ENCODE data around the gene KCNMB1. TPM values are rescaled to one million over a fixed set of nuclear protein-coding genes. Genes with fewer than 3 reads are reported as not detected.

Gene KCNMB1
- total and polyA plus RNA-seq, 8 donors: 0.29 to 19.8 (median 5.5) TPM

DNA sequence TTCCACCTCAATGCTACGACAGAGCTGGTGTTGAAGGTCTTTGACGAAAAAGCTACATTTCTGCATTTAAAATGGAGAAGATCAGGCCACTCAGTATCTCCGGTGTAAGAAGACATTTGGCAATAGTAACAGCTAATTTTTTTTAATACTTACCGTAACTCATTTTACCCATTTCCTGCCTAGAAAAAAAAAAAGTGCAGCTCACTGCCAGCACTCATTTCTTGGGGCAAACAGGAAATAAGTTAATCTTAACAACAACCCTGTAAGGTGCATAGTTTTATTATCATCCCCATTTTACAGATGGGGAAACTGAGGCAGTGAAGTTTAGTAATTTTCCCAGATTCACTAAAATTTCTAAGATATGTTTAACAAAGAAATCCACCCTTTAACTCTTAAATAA is 27.4 kb upstream of the KCNMB1 start:
- peaks cover 0 to 14% (median 6%) of the 10 kb centered on the region in 4 donors for H3K4me1 ChIP-seq
- H3K27ac ChIP-seq: no peak overlapping the region
- H3K4me3 ChIP-seq: no peak overlapping the region
- TF ChIP-seq, protein P1, sequence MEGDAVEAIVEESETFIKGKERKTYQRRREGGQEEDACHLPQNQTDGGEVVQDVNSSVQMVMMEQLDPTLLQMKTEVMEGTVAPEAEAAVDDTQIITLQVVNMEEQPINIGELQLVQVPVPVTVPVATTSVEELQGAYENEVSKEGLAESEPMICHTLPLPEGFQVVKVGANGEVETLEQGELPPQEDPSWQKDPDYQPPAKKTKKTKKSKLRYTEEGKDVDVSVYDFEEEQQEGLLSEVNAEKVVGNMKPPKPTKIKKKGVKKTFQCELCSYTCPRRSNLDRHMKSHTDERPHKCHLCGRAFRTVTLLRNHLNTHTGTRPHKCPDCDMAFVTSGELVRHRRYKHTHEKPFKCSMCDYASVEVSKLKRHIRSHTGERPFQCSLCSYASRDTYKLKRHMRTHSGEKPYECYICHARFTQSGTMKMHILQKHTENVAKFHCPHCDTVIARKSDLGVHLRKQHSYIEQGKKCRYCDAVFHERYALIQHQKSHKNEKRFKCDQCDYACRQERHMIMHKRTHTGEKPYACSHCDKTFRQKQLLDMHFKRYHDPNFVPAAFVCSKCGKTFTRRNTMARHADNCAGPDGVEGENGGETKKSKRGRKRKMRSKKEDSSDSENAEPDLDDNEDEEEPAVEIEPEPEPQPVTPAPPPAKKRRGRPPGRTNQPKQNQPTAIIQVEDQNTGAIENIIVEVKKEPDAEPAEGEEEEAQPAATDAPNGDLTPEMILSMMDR (IDR thresholded peaks at IDR 0.05): no peak
- TF ChIP-seq EP300 (IDR thresholded peaks at IDR 0.05): no peak
- no peak for TF ChIP-seq POLR2A (IDR thresholded peaks at IDR 0.05)
- TF ChIP-seq POLR2AphosphoS5 (IDR thresholded peaks at IDR 0.05): no peak
- H3K9me3 ChIP-seq: no peaks in the 10 kb centered on the region
- intact Hi-C loops (cut with DNase I; ENCODE audit: low total_unique reads): no loop called here
- H3K36me3 ChIP-seq: no peaks in the 10 kb centered on the region
- 66 to 83% (median 77%) methylated on average over 4 of the region's 4 CpGs for WGBS, 5 donors
- no peak for DNase-seq
- H3K27me3 ChIP-seq: no peaks in the 10 kb centered on the region

DNA sequence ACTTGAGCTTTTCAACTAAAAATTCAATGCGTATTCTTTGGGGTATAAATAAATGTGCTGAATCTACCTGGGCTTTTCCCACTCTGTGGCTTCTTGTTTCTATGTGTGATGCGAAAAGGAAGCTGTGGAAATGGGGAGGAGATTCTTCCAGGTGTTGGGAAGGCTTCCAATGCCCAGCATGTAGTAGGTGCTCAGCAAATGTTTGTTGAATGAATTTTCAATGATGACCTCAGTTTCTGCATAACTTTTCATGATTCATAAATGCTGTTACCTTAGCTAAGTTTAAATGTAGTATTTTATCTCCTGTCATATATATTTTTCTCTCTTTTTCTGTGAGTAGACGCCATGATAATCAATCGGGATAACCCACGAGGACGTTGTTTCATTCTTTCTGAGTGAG is 25.6 kb upstream of the KCNMB1 start:
- Histone ChIP-seq H3K4me3 (no peak overlapping the region), H3K36me3 (no peaks in the 10 kb centered on the region), H3K9me3 (no peaks in the 10 kb centered on the region), H3K4me1 (peaks cover 0 to 4% (median 0%) of the 10 kb centered on the region in 4 donors), H3K27ac (no peak overlapping the region), H3K27me3 (no peaks in the 10 kb centered on the region)
- intact Hi-C loops (cut with DNase I; ENCODE audit: low total_unique reads): no loop called here
- 85 to 95% (median 92%) methylated on average over 6 of the region's 6 CpGs for WGBS, 5 donors
- no peak for DNase-seq
- TF ChIP-seq, protein P1 (IDR thresholded peaks at IDR 0.05): no peak
- no peak for TF ChIP-seq POLR2AphosphoS5 (IDR thresholded peaks at IDR 0.05)
- no peak for TF ChIP-seq POLR2A (IDR thresholded peaks at IDR 0.05)
- no peak for TF ChIP-seq EP300 (IDR thresholded peaks at IDR 0.05)

DNA sequence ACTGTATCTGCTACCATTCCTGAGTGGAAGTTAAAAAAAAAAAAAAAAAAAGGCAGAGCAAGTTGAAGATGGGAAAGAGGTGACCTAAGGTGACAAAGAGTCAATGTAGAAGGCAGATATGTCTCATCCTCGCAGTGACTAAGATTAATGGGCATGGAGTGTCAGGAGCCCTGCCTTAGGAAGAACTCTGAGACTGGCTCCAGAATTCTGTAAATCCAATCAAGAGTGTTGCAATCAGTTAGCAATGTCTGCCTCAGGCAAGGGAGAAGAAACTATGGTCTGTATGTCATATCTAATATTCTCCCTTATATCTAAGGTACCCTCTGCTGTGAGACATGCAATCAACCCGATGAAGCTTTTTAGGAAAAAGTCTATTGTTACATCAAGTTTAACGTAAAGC is 24.7 kb upstream of the KCNMB1 start:
- WGBS, 5 donors: 84 to 93% (median 91%) methylated on average over 3 of the region's 3 CpGs
- H3K27me3 ChIP-seq: no peaks in the 10 kb centered on the region
- H3K4me3 ChIP-seq: no peak overlapping the region
- H3K36me3 ChIP-seq: no peaks in the 10 kb centered on the region
- peaks cover 0 to 4% (median 0%) of the 10 kb centered on the region in 4 donors for H3K4me1 ChIP-seq
- intact Hi-C loops (cut with DNase I; ENCODE audit: low total_unique reads): no loop called here
- TF ChIP-seq EP300 (IDR thresholded peaks at IDR 0.05) (no peak), POLR2A (IDR thresholded peaks at IDR 0.05) (no peak), POLR2AphosphoS5 (IDR thresholded peaks at IDR 0.05) (no peak)
- TF ChIP-seq, protein P1 (IDR thresholded peaks at IDR 0.05): no peak
- H3K9me3 ChIP-seq: no peaks in the 10 kb centered on the region
- DNase-seq: no peak
- no peak overlapping the region for H3K27ac ChIP-seq

DNA sequence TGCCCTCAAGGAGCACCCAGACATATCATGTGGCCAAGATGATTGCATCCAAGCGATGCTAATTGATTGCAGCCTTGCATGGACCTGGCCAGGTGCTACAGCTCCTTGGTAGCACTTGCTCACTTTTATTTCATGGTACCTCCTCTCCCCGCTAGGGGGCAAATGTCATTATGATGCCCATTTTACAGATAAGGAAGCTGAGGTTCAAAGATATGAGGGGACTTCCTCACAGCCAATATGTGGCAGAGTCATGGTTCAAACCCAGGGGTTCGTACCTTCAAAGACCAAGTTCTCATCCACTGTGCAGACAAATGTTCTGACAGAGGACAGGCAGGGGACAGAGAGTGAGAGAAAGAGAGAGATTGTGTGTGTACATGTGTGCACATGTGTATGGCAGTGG is 21.9 kb upstream of the KCNMB1 start:
- intact Hi-C loops (cut with DNase I; ENCODE audit: low total_unique reads): no loop called here

More for the DNA sequence above, 21.9 kb upstream of the KCNMB1 start:
- H3K4me3 ChIP-seq: no peak overlapping the region
- no peaks in the 10 kb centered on the region for H3K27me3 ChIP-seq
- H3K9me3 ChIP-seq: no peaks in the 10 kb centered on the region
- no peaks in the 10 kb centered on the region for H3K36me3 ChIP-seq
- WGBS, 5 donors: 85 to 97% (median 89%) methylated on average over 3 of the region's 3 CpGs
- DNase-seq: no peak
- no peak for TF ChIP-seq POLR2A (IDR thresholded peaks at IDR 0.05)
- TF ChIP-seq, protein P1 (IDR thresholded peaks at IDR 0.05): no peak
- TF ChIP-seq EP300 (IDR thresholded peaks at IDR 0.05): no peak
- no peak for TF ChIP-seq POLR2AphosphoS5 (IDR thresholded peaks at IDR 0.05)
- peaks cover 0 to 5% (median 0%) of the 10 kb centered on the region in 4 donors for H3K4me1 ChIP-seq
- no peak overlapping the region for H3K27ac ChIP-seq
